Breast epithelium (tissue), 3 donors: ENCODE data around the gene TEAD1.

Source experiments
- CTCF ChIP-seq, 3 donors: fragments of 450-650 bp; IDR thresholded peaks; one replicate each; pipeline ENCODE4 v1.5.1; 2016 to 2017; ENCODE audit warnings: antibody characterized with exemption in 3 of 3, mild to moderate bottlenecking in 3 of 3, moderate library complexity in 3 of 3
- POLR2A ChIP-seq: fragments of 450-650 bp; IDR thresholded peaks from one replicate; pipeline ENCODE4 v1.6.1; 2016; ENCODE audit warnings: antibody characterized with exemption, mild to moderate bottlenecking, moderate library complexity
- POLR2AphosphoS5 ChIP-seq, 3 donors: sonication (generic); formaldehyde crosslinking; IDR thresholded peaks; one replicate each; pipeline ENCODE4 v1.6.1; 2017; ENCODE audit warnings: antibody characterized with exemption in 3 of 3

- TF ChIP-seq CTCF (IDR thresholded peaks at IDR 0.05): no peak
- TF ChIP-seq POLR2AphosphoS5 (IDR thresholded peaks at IDR 0.05): no peak
- TF ChIP-seq POLR2A: no peak
Measured at GRCh38 chr11:12968101-12968500, 293.9 kb downstream of the TEAD1 start.
